COLO829 (cell line): ENCODE measurements around the gene CCR8.
"Not testable (repeated sequence)": the region's sequence is repeated elsewhere in the genome, so short reads cannot be mapped to it uniquely, and the experiment has no call there.

Source experiments
- DNase-seq: peaks from one replicate; pipeline ENCODE4 v3.0.0; 2012; ENCODE audit warnings: low spot score

Gene CCR8

GRCh38 chr3:39317571-39318169 is 11.8 kb upstream of the CCR8 start:
- DNase-seq, result no peak

GRCh38 chr3:39318301-39318700 is 11.2 kb upstream of the CCR8 start:
- no peak for DNase-seq

GRCh38 chr3:39319249-39319648 is 10.3 kb upstream of the CCR8 start:
- DNase-seq, result no peak

- DNase-seq, result not testable (repeated sequence)
Measured at GRCh38 chr3:39321574-39321983, 7.9 kb upstream of the CCR8 start.

GRCh38 chr3:39322209-39322715 is 7.2 kb upstream of the CCR8 start:
- DNase-seq, result not testable (repeated sequence)

GRCh38 chr3:39322936-39323335 is 6.6 kb upstream of the CCR8 start:
- no peak for DNase-seq

GRCh38 chr3:39323494-39323893 is 6.0 kb upstream of the CCR8 start:
- no peak for DNase-seq

- no peak for DNase-seq
Measured at GRCh38 chr3:39325236-39325635, 4.3 kb upstream of the CCR8 start.

- no peak for DNase-seq
Measured at GRCh38 chr3:39327053-39327745, 2.3 kb upstream of the CCR8 start.

- DNase-seq, result no peak
Measured at GRCh38 chr3:39327746-39328349, 1.7 kb upstream of the CCR8 start.

GRCh38 chr3:39330824-39331223 is 1.3 kb downstream of the CCR8 start:
- no peak for DNase-seq

- DNase-seq, result no peak
Measured at GRCh38 chr3:39332525-39332924, 3.0 kb downstream of the CCR8 start.

- DNase-seq, result no peak
Measured at GRCh38 chr3:39333607-39334006, 4.1 kb downstream of the CCR8 start.

GRCh38 chr3:39334205-39334604 is 4.7 kb downstream of the CCR8 start:
- DNase-seq, result no peak

GRCh38 chr3:39338201-39338600 is 8.7 kb downstream of the CCR8 start:
- no peak for DNase-seq

GRCh38 chr3:39339086-39339485 is 9.6 kb downstream of the CCR8 start:
- DNase-seq, result no peak

GRCh38 chr3:39343076-39343717 is 13.7 kb downstream of the CCR8 start:
- no peak for DNase-seq

GRCh38 chr3:39343760-39344159 is 14.3 kb downstream of the CCR8 start:
- DNase-seq, result no peak

- no peak for DNase-seq
Measured at GRCh38 chr3:39344746-39345344, 15.3 kb downstream of the CCR8 start.

GRCh38 chr3:39346785-39347585 is 17.5 kb downstream of the CCR8 start:
- DNase-seq, result no peak

GRCh38 chr3:39347586-39347876 is 18.0 kb downstream of the CCR8 start:
- no peak for DNase-seq

- DNase-seq, result no peak
Measured at GRCh38 chr3:39349080-39349479, 19.6 kb downstream of the CCR8 start.
